WTC11 (cell line): ENCODE results near the gene MUC12. TPM values are rescaled to one million over a fixed set of nuclear protein-coding genes. Genes with fewer than 3 reads are reported as not detected.

Experiments
- ATAC-seq: fragments of 200-7000 bp; cut with Tn5 transposase; 2 replicates; pipeline ENCODE4 v1.10.0; 2021; ENCODE audit warnings: mild to moderate bottlenecking, moderate library complexity
- CTCF ChIA-PET: fragments of 300-600 bp; sonication (Branson Sonifier 250); formaldehyde crosslinking; loops from one replicate; lab custom pipeline; 2021; ENCODE audit warnings: antibody characterized with exemption; lab: Charles Lee
- POLR2A ChIA-PET: fragments of 350-600 bp; sonication (Branson Sonifier 250); formaldehyde crosslinking; loops from one replicate; lab custom pipeline; 2021; ENCODE audit warnings: antibody characterized with exemption; lab: Charles Lee
- DNase-seq: peaks from one replicate; pipeline ENCODE4 v3.0.0; 2021; ENCODE audit warnings: low spot score
- H3K27ac Mint-ChIP-seq: 2 replicates; pipeline ENCODE4 v1.8.0; 2021; ENCODE audit warnings: mixed read lengths
- H3K27me3 Mint-ChIP-seq: 2 replicates; pipeline ENCODE4 v1.8.0; 2021; ENCODE audit warnings: low read depth, mild to moderate bottlenecking, moderate library complexity, mixed read lengths
- H3K36me3 Mint-ChIP-seq: 2 replicates; pipeline ENCODE4 v1.8.0; 2021; ENCODE audit warnings: mixed read lengths
- H3K4me1 Mint-ChIP-seq: 2 replicates; pipeline ENCODE4 v1.8.0; 2022; ENCODE audit warnings: mixed read lengths
- H3K4me3 Mint-ChIP-seq: 2 replicates; pipeline ENCODE4 v1.8.0; 2021; ENCODE audit warnings: mild to moderate bottlenecking, moderate library complexity, mixed read lengths
- H3K9me3 Mint-ChIP-seq: 2 replicates; pipeline ENCODE4 v1.8.0; 2021; ENCODE audit warnings: mixed read lengths
- AR ChIP-seq: fragments of 250-450 bp; sonication (Bioruptor Pico); IDR thresholded peaks from 2 replicates; pipeline ENCODE4 v1.9.0; 2021; ENCODE audit warnings: mild to moderate bottlenecking
- CTCF ChIP-seq: fragments of 200-600 bp; IDR thresholded peaks from 2 replicates; pipeline ENCODE4 v1.8.0; 2022; ENCODE audit warnings: antibody characterized with exemption
- E2F4 ChIP-seq: sonication (generic); formaldehyde crosslinking; IDR thresholded peaks from 2 replicates; pipeline ENCODE4 v1.8.1; 2022; ENCODE audit warnings: low read depth, mild to moderate bottlenecking, moderate library complexity, missing genetic modification reagents, borderline replicate concordance
- FOXP1 ChIP-seq: sonication (generic); formaldehyde crosslinking; IDR thresholded peaks from 2 replicates; pipeline ENCODE4 v1.8.0; 2022; ENCODE audit warnings: missing genetic modification reagents, mild to moderate bottlenecking, moderate library complexity, borderline replicate concordance
- FOXP4 ChIP-seq: sonication (generic); formaldehyde crosslinking; IDR thresholded peaks from 2 replicates; pipeline ENCODE4 v1.8.0; 2022; ENCODE audit warnings: mild to moderate bottlenecking, missing genetic modification reagents
- IRF2 ChIP-seq: sonication (generic); formaldehyde crosslinking; IDR thresholded peaks from 2 replicates; pipeline ENCODE4 v1.8.0; 2022; ENCODE audit warnings: low read depth, missing genetic modification reagents, borderline replicate concordance
- JAZF1 ChIP-seq: fragments of 250-450 bp; sonication (Bioruptor Pico); IDR thresholded peaks from 2 replicates; pipeline ENCODE4 v1.9.0; 2021; ENCODE audit warnings: moderate library complexity, mild to moderate bottlenecking, inconsistent platforms
- NFATC4 ChIP-seq: fragments of 250-450 bp; sonication (Bioruptor Pico); IDR thresholded peaks from 2 replicates; pipeline ENCODE4 v1.9.0; 2021; ENCODE audit warnings: mild to moderate bottlenecking
- NFE2L1 ChIP-seq: sonication (generic); formaldehyde crosslinking; IDR thresholded peaks from 2 replicates; pipeline ENCODE4 v1.8.1; 2023; ENCODE audit warnings: missing genetic modification reagents
- NR2C2 ChIP-seq: sonication (generic); formaldehyde crosslinking; IDR thresholded peaks from 2 replicates; pipeline ENCODE4 v1.8.0; 2022; ENCODE audit warnings: mild to moderate bottlenecking, missing genetic modification reagents
- NR3C1 ChIP-seq: sonication (generic); formaldehyde crosslinking; conservative IDR thresholded peaks from 2 replicates; pipeline ENCODE4 v1.8.1; 2023; ENCODE audit warnings: low read depth, mild to moderate bottlenecking, missing genetic modification reagents
- PREB ChIP-seq: sonication (generic); formaldehyde crosslinking; IDR thresholded peaks from 2 replicates; pipeline ENCODE4 v1.8.1; 2022; ENCODE audit warnings: mild to moderate bottlenecking, missing genetic modification reagents, moderate library complexity, borderline replicate concordance
- RELA ChIP-seq: sonication (generic); formaldehyde crosslinking; IDR thresholded peaks from 2 replicates; pipeline ENCODE4 v1.8.1; 2022; ENCODE audit warnings: missing genetic modification reagents, mild to moderate bottlenecking, borderline replicate concordance
- STAT6 ChIP-seq: sonication (generic); formaldehyde crosslinking; conservative IDR thresholded peaks from 2 replicates; pipeline ENCODE4 v1.8.1; 2023; ENCODE audit warnings: mild to moderate bottlenecking, low read depth, missing genetic modification reagents, moderate library complexity
- TEAD4 ChIP-seq: sonication (generic); formaldehyde crosslinking; IDR thresholded peaks from 2 replicates; pipeline ENCODE4 v1.8.0; 2022; ENCODE audit warnings: mild to moderate bottlenecking, missing genetic modification reagents
- TP53 ChIP-seq: sonication (generic); formaldehyde crosslinking; IDR thresholded peaks from 2 replicates; pipeline ENCODE4 v1.8.1; 2023; ENCODE audit warnings: mild to moderate bottlenecking, missing genetic modification reagents
- ZNF232 ChIP-seq: sonication (generic); formaldehyde crosslinking; IDR thresholded peaks from 2 replicates; pipeline ENCODE4 v1.8.0; 2022; ENCODE audit warnings: mild to moderate bottlenecking, missing genetic modification reagents
- ZNF396 ChIP-seq: fragments of 250-450 bp; sonication (Bioruptor Pico); IDR thresholded peaks from 2 replicates; pipeline ENCODE4 v1.8.0; 2021; ENCODE audit warnings: mild to moderate bottlenecking, moderate library complexity, borderline replicate concordance
- ZNF423 ChIP-seq: fragments of 250-450 bp; sonication (Bioruptor Pico); IDR thresholded peaks from 2 replicates; pipeline ENCODE4 v2.1.2; 2022; ENCODE audit warnings: mild to moderate bottlenecking, moderate library complexity
- ZNF512 ChIP-seq: sonication (generic); formaldehyde crosslinking; IDR thresholded peaks from 2 replicates; pipeline ENCODE4 v1.8.1; 2022; ENCODE audit warnings: missing genetic modification reagents, borderline replicate concordance
- total RNA-seq: library from RNA; stranded (reverse); gene quantifications from 3 replicates; pipeline ENCODE4 v1.2.3, GENCODE V29; 2021

MUC12 gene
- total RNA-seq, 1 experiment from 2014 or later, result 5.7 TPM

GRCh38 chr7:101009629-101010028 is 40.3 kb downstream of the MUC12 start:
- Mint-ChIP-seq H3K27me3 (peaks cover 2% of the 10 kb centered on the region; the same call in 1 of the 2 replicates), H3K4me1 (no peaks in the 10 kb centered on the region), H3K4me3 (no peak overlapping the region), H3K27ac (no peak overlapping the region), H3K36me3 (peaks cover 15% of the 10 kb centered on the region), H3K9me3 (peaks cover 5% of the 10 kb centered on the region)
- DNase-seq (no peak), ATAC-seq (no peak)
- ChIA-PET POLR2A (no interaction called here), CTCF (interaction anchor here (1.5 kb wide), 1 partner anchor 44 kb away, joined by 3 read pairs; no protein-coding TSS in a partner anchor)
- TF ChIP-seq FOXP1 (CRISPR knock-in tag), result no peak

- H3K27me3 Mint-ChIP-seq, result peaks cover 3% of the 10 kb centered on the region; the same call in 1 of the 2 replicates
- peaks cover 15% of the 10 kb centered on the region for H3K4me1 Mint-ChIP-seq
- DNase-seq (no peak), ATAC-seq (no peak)
- no peak overlapping the region for H3K27ac Mint-ChIP-seq
- ChIA-PET POLR2A (interaction anchor here (0.6 kb wide), 2 partner anchors 87 to 275 kb away, joined by 3 to 4 read pairs; no protein-coding TSS in a partner anchor), CTCF (no interaction called here)
- no peaks in the 10 kb centered on the region for H3K9me3 Mint-ChIP-seq
- H3K4me3 Mint-ChIP-seq, result no peak overlapping the region
- no peak for TF ChIP-seq TEAD4
- TF ChIP-seq NFE2L1 (CRISPR knock-in tag), result no peak
- TF ChIP-seq RELA (CRISPR knock-in tag), result no peak
- TF ChIP-seq ZNF396 (CRISPR knock-in tag), result no peak
- TF ChIP-seq PREB (CRISPR knock-in tag), result no peak
- TF ChIP-seq TP53 (CRISPR knock-in tag), result no peak
- TF ChIP-seq NR2C2, result no peak
- no peak for TF ChIP-seq E2F4 (CRISPR knock-in tag)
- no peak for TF ChIP-seq ZNF423 (CRISPR knock-in tag)
- TF ChIP-seq IRF2, result no peak
- no peak for TF ChIP-seq NR3C1 (CRISPR knock-in tag)
- no peak for TF ChIP-seq STAT6 (CRISPR knock-in tag)
- no peak for TF ChIP-seq ZNF512
- no peak for TF ChIP-seq JAZF1
- no peak for TF ChIP-seq FOXP1 (CRISPR knock-in tag)
- TF ChIP-seq CTCF, result no peak
- TF ChIP-seq FOXP4 (CRISPR knock-in tag), result no peak
- TF ChIP-seq NFATC4 (CRISPR knock-in tag), result no peak
- TF ChIP-seq AR (CRISPR knock-in tag), result no peak
- no peak for TF ChIP-seq ZNF232 (CRISPR knock-in tag)
- peaks cover 20% of the 10 kb centered on the region for H3K36me3 Mint-ChIP-seq
Observed at GRCh38 chr7:101012931-101013330, 43.6 kb downstream of the MUC12 start.
